ENCODE measurements around the gene BMP3.

BMP3 gene

GRCh38 chr4:81031796-81032551, 1.5 kb downstream of the BMP3 start:
- H3K36me3 ChIP-seq (ENCODE audit: low read depth): no peaks in the 10 kb centered on the region
- TF ChIP-seq CTCF (IDR thresholded peaks at IDR 0.05; ENCODE audit: poor library complexity, severe bottlenecking): no peak
- no peak for ATAC-seq (ENCODE audit: low read depth)
- no peak overlapping the region for H3K4me3 ChIP-seq (ENCODE audit: severe bottlenecking)
- no peak overlapping the region for H3K27ac ChIP-seq (ENCODE audit: poor library complexity, severe bottlenecking)
- H3K9me3 ChIP-seq (ENCODE audit: severe bottlenecking): no peaks in the 10 kb centered on the region
- DNase-seq (ENCODE audit: low spot score): no peak
- no peaks in the 10 kb centered on the region for H3K4me1 ChIP-seq (ENCODE audit: insufficient read depth, poor library complexity, severe bottlenecking)
- H3K27me3 ChIP-seq (ENCODE audit: insufficient read depth, poor library complexity, severe bottlenecking): peaks cover 65% of the 10 kb centered on the region

GRCh38 chr4:81032771-81033684, 2.5 kb downstream of the BMP3 start:
- H3K4me1 ChIP-seq (ENCODE audit: insufficient read depth, poor library complexity, severe bottlenecking): no peaks in the 10 kb centered on the region
- DNase-seq (ENCODE audit: low spot score) (no peak), ATAC-seq (ENCODE audit: low read depth) (no peak)
- no peaks in the 10 kb centered on the region for H3K9me3 ChIP-seq (ENCODE audit: severe bottlenecking)
- no peaks in the 10 kb centered on the region for H3K36me3 ChIP-seq (ENCODE audit: low read depth)
- H3K4me3 ChIP-seq (ENCODE audit: severe bottlenecking): no peak overlapping the region
- no peak for TF ChIP-seq CTCF (IDR thresholded peaks at IDR 0.05; ENCODE audit: poor library complexity, severe bottlenecking)
- H3K27me3 ChIP-seq (ENCODE audit: insufficient read depth, poor library complexity, severe bottlenecking): peaks cover 68% of the 10 kb centered on the region
- no peak overlapping the region for H3K27ac ChIP-seq (ENCODE audit: poor library complexity, severe bottlenecking)

GRCh38 chr4:81038636-81039350, 8.3 kb downstream of the BMP3 start:
- H3K9me3 ChIP-seq (ENCODE audit: severe bottlenecking): no peaks in the 10 kb centered on the region
- peaks cover 27% of the 10 kb centered on the region for H3K27me3 ChIP-seq (ENCODE audit: insufficient read depth, poor library complexity, severe bottlenecking)
- no peaks in the 10 kb centered on the region for H3K36me3 ChIP-seq (ENCODE audit: low read depth)
- DNase-seq (ENCODE audit: low spot score) (no peak), ATAC-seq (ENCODE audit: low read depth) (no peak)
- no peak overlapping the region for H3K27ac ChIP-seq (ENCODE audit: poor library complexity, severe bottlenecking)
- H3K4me3 ChIP-seq (ENCODE audit: severe bottlenecking): no peak overlapping the region
- TF ChIP-seq CTCF (IDR thresholded peaks at IDR 0.05; ENCODE audit: poor library complexity, severe bottlenecking): no peak
- no peaks in the 10 kb centered on the region for H3K4me1 ChIP-seq (ENCODE audit: insufficient read depth, poor library complexity, severe bottlenecking)

GRCh38 chr4:81039351-81039972, 9.0 kb downstream of the BMP3 start:
- no peak overlapping the region for H3K4me3 ChIP-seq (ENCODE audit: severe bottlenecking)
- H3K4me1 ChIP-seq (ENCODE audit: insufficient read depth, poor library complexity, severe bottlenecking): no peaks in the 10 kb centered on the region
- H3K27ac ChIP-seq (ENCODE audit: poor library complexity, severe bottlenecking): no peak overlapping the region
- H3K36me3 ChIP-seq (ENCODE audit: low read depth): no peaks in the 10 kb centered on the region
- no peaks in the 10 kb centered on the region for H3K9me3 ChIP-seq (ENCODE audit: severe bottlenecking)
- DNase-seq (ENCODE audit: low spot score) (no peak), ATAC-seq (ENCODE audit: low read depth) (no peak; the same call in 2 of the 3 replicates)
- peaks cover 21% of the 10 kb centered on the region for H3K27me3 ChIP-seq (ENCODE audit: insufficient read depth, poor library complexity, severe bottlenecking)
- no peak for TF ChIP-seq CTCF (IDR thresholded peaks at IDR 0.05; ENCODE audit: poor library complexity, severe bottlenecking)

Data from RWPE2 (cell line).